ENCODE data around the gene CXADR. TPM values are rescaled to one million over a fixed set of nuclear protein-coding genes. Genes with fewer than 3 reads are reported as not detected.

The CXADR gene
- total RNA-seq, 3 donors from 2014 or later = 31.5 to 85.9 (median 85.4) TPM

- Histone ChIP-seq H3K9me3 (no peaks in the 10 kb centered on the region), H3K4me1 (ENCODE audit: low read depth) (no peaks in the 10 kb centered on the region), H3K36me3 (ENCODE audit: low read depth) (no peaks in the 10 kb centered on the region), H3K4me3 (no peak overlapping the region)
- intact Hi-C loops (cut with DNase I, micrococcal nuclease) = loop anchor here in 1 of 2 donors (10.0 kb wide), 1 partner anchor 191 kb away; no protein-coding TSS in a partner anchor
- DNase-seq (peak in 1 of 3 donors; percentile 58), ATAC-seq (peak; percentile 51)
- peak; percentile 39 for TF ChIP-seq CTCF (IDR thresholded peaks at IDR 0.05)
These were observed 73.1 kb downstream of the CXADR start for GRCh38 chr21:17585875-17586450.

GRCh38 chr21:17590430-17590829 lies 77.6 kb downstream of the CXADR start:
- no peak overlapping the region for H3K4me3 ChIP-seq
- no peaks in the 10 kb centered on the region for H3K36me3 ChIP-seq (ENCODE audit: low read depth)
- intact Hi-C loops (cut with DNase I, micrococcal nuclease) = loop anchor here in 1 of 2 donors (5.0 kb wide), 1 partner anchor 203 kb away; no protein-coding TSS in a partner anchor
- ATAC-seq = peak; percentile 50
- H3K4me1 ChIP-seq (ENCODE audit: low read depth) = no peaks in the 10 kb centered on the region
- DNase-seq = no peak
- H3K9me3 ChIP-seq = no peaks in the 10 kb centered on the region
- TF ChIP-seq CTCF (IDR thresholded peaks at IDR 0.05) = no peak

GRCh38 chr21:17597680-17598079 lies 84.8 kb downstream of the CXADR start:
- ATAC-seq (no peak), DNase-seq (no peak)
- Histone ChIP-seq H3K9me3 (no peaks in the 10 kb centered on the region), H3K4me1 (ENCODE audit: low read depth) (no peaks in the 10 kb centered on the region), H3K4me3 (no peak overlapping the region), H3K36me3 (ENCODE audit: low read depth) (no peaks in the 10 kb centered on the region)
- no peak for TF ChIP-seq CTCF (IDR thresholded peaks at IDR 0.05)
- intact Hi-C loops (cut with DNase I, micrococcal nuclease) = no loop called here

- no peak for ATAC-seq
- no peak for TF ChIP-seq CTCF (IDR thresholded peaks at IDR 0.05)
- DNase-seq = no peak
- intact Hi-C loops (cut with DNase I, micrococcal nuclease) = no loop called here
- Histone ChIP-seq H3K4me3 (no peak overlapping the region), H3K36me3 (ENCODE audit: low read depth) (peaks cover 1% of the 10 kb centered on the region), H3K4me1 (ENCODE audit: low read depth) (no peaks in the 10 kb centered on the region), H3K9me3 (no peaks in the 10 kb centered on the region)
These were observed 85.6 kb downstream of the CXADR start for GRCh38 chr21:17598437-17598836.

GRCh38 chr21:17602874-17603273 lies 90.0 kb downstream of the CXADR start:
- intact Hi-C loops (cut with DNase I, micrococcal nuclease) = no loop called here
- DNase-seq = no peak
- no peaks in the 10 kb centered on the region for H3K9me3 ChIP-seq
- no peak for TF ChIP-seq CTCF (IDR thresholded peaks at IDR 0.05)
- H3K4me3 ChIP-seq = no peak overlapping the region
- peaks cover 4% of the 10 kb centered on the region for H3K36me3 ChIP-seq (ENCODE audit: low read depth)
- H3K4me1 ChIP-seq (ENCODE audit: low read depth) = peaks cover 9% of the 10 kb centered on the region
- ATAC-seq = no peak

Measured in mucosa of descending colon (tissue), 3 donors.